Activated T-helper 17 cell treated with anti-CD3 and anti-CD28 coated beads, Interleukin-2, amount 50 U/mL, for 72 hours (primary cell): Measurements from ENCODE around the gene LRRTM3. TPM values are rescaled to one million over a fixed set of nuclear protein-coding genes. Genes with fewer than 3 reads are reported as not detected.

Experiments
- ATAC-seq: fragments of 150-1000 bp; cut with Tn5 transposase; replicated peaks from 2 replicates; pipeline ENCODE4 v1.10.0; 2021; ENCODE audit warnings: mild to moderate bottlenecking, moderate library complexity
- H3K27ac Mint-ChIP-seq: one replicate; pipeline ENCODE4 v1.8.0; 2022; ENCODE audit warnings: mixed read lengths
- H3K27me3 Mint-ChIP-seq: one replicate; pipeline ENCODE4 v1.8.0; 2022; ENCODE audit warnings: mixed read lengths
- H3K36me3 Mint-ChIP-seq: one replicate; pipeline ENCODE4 v1.8.0; 2022; ENCODE audit warnings: low read depth, mild to moderate bottlenecking, mixed read lengths
- H3K4me1 Mint-ChIP-seq: one replicate; pipeline ENCODE4 v1.8.0; 2022; ENCODE audit warnings: mixed read lengths
- H3K4me3 Mint-ChIP-seq: one replicate; pipeline ENCODE4 v1.8.0; 2022; ENCODE audit warnings: mild to moderate bottlenecking, mixed read lengths
- H3K9me3 Mint-ChIP-seq: one replicate; pipeline ENCODE4 v1.8.0; 2022; ENCODE audit warnings: mixed read lengths
- total RNA-seq, 2 donors: library from RNA; stranded (reverse); gene quantifications; one replicate each; pipeline ENCODE4 v1.2.3, GENCODE V29; 2022

The LRRTM3 gene
- total RNA-seq, 2 donors from 2014 or later, result 0.17 TPM; not detected in 1

DNA sequence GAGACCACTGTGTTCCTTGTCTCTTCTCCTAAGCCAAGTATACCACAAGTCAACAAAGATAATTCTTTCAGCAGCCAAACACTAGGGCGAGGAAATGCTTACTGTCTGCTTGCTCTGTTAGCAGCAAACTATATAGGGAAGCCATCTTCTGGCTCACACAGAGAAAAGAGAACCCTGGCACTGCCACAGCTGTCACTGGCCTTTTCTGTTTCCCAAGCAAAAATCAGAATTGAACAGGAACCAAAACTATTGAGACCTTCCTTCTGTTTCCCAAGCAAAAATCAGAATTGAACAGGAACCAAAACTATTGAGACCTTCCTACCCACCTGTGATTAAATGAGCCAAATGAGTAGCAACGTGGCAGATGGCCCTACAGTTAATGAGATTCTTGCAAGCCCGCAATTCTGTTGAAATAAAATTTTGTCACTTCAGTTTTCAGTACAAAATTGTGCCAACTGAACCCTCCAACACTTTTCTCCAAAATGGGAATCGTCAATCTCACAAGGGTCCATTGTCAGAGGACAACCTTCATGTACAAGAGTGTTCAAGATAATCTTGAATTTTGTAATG lies 54.5 kb downstream of the LRRTM3 start:
- Mint-ChIP-seq H3K27ac (no peak overlapping the region), H3K27me3 (peaks cover 4% of the 10 kb centered on the region), H3K4me1 (no peaks in the 10 kb centered on the region), H3K4me3 (no peak overlapping the region), H3K9me3 (no peaks in the 10 kb centered on the region), H3K36me3 (no peaks in the 10 kb centered on the region)
- ATAC-seq, result no peak

DNA sequence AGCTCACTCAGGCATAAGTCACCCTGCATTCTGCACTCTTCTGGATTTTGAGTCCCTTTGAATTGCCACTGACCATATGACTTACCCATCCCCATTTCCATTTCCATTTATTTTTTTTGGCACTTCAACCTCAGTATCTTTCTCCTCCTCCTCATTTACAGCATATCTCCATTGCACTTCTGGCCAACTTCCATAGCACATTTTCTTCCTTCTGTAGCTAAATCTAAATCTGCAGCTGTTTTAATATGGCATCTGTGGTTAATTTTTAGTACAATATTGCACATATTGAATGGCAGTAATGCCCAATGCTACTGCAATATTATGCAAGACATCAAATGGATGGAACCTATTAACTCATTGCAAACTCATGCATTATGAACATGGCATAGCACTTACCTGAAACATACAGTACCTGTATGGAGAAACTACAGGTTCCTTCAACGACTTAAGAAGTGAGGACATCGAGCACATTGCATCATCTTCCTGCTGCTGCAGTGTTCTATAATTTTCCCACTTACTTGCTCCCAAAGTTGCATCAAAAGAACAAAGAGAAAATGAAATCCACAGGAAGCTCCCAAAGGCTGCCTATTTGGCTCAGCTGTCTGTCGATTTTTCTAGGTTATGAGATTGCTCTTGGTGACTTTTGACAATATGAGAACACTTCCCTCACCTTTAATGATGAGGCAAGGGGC lies 55.7 kb downstream of the LRRTM3 start:
- Mint-ChIP-seq H3K4me1 (no peaks in the 10 kb centered on the region), H3K36me3 (no peaks in the 10 kb centered on the region), H3K27me3 (peaks cover 4% of the 10 kb centered on the region), H3K9me3 (no peaks in the 10 kb centered on the region), H3K27ac (no peak overlapping the region), H3K4me3 (no peak overlapping the region)
- ATAC-seq, result no peak

GRCh38 chr10:66982053-66982420 lies 56.2 kb downstream of the LRRTM3 start:
- H3K27ac Mint-ChIP-seq, result no peak overlapping the region
- H3K4me3 Mint-ChIP-seq, result no peak overlapping the region
- ATAC-seq, result no peak
- H3K4me1 Mint-ChIP-seq, result no peaks in the 10 kb centered on the region
- H3K9me3 Mint-ChIP-seq, result peaks cover 5% of the 10 kb centered on the region
- peaks cover 4% of the 10 kb centered on the region for H3K27me3 Mint-ChIP-seq
- no peaks in the 10 kb centered on the region for H3K36me3 Mint-ChIP-seq

- Mint-ChIP-seq H3K9me3 (peaks cover 5% of the 10 kb centered on the region), H3K4me3 (no peak overlapping the region), H3K27me3 (peaks cover 4% of the 10 kb centered on the region), H3K27ac (no peak overlapping the region), H3K36me3 (no peaks in the 10 kb centered on the region), H3K4me1 (no peaks in the 10 kb centered on the region)
- ATAC-seq, result no peak
Measured at GRCh38 chr10:66982792-66983474, 57.1 kb downstream of the LRRTM3 start.

- Mint-ChIP-seq H3K36me3 (no peaks in the 10 kb centered on the region), H3K27ac (no peak overlapping the region), H3K4me1 (no peaks in the 10 kb centered on the region), H3K9me3 (peaks cover 5% of the 10 kb centered on the region), H3K4me3 (no peak overlapping the region), H3K27me3 (peaks cover 4% of the 10 kb centered on the region)
- no peak for ATAC-seq
Measured at GRCh38 chr10:66983475-66983818, 57.6 kb downstream of the LRRTM3 start.

- Mint-ChIP-seq H3K4me1 (no peaks in the 10 kb centered on the region), H3K27me3 (no peaks in the 10 kb centered on the region), H3K27ac (no peak overlapping the region), H3K9me3 (peaks cover 5% of the 10 kb centered on the region), H3K36me3 (no peaks in the 10 kb centered on the region), H3K4me3 (no peak overlapping the region)
- ATAC-seq, result peak; percentile 42
Measured at GRCh38 chr10:66990143-66990830, 64.5 kb downstream of the LRRTM3 start.

DNA sequence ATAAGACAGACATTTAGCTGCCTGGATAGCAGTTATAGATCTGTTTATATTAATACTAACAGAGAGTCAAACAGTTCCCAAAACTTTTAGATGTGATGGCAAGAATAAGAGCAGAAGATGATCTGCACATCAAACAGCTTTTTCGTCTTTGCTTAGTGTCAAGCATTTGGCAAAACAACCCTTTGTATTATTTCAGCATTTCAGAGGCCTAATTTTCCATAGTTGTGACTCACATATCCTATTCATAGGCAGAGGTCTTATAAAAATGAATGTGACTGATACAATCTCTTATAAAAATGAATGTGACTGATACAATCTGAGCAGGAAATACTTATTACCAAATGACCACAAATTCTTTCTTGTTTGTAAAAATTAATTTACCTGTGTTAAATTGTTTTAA lies 71.2 kb downstream of the LRRTM3 start:
- H3K36me3 Mint-ChIP-seq, result no peaks in the 10 kb centered on the region
- H3K27me3 Mint-ChIP-seq, result no peaks in the 10 kb centered on the region
- H3K9me3 Mint-ChIP-seq, result no peaks in the 10 kb centered on the region
- H3K4me1 Mint-ChIP-seq, result no peaks in the 10 kb centered on the region
- no peak for ATAC-seq
- no peak overlapping the region for H3K27ac Mint-ChIP-seq
- no peak overlapping the region for H3K4me3 Mint-ChIP-seq

GRCh38 chr10:66999762-67000545 lies 74.1 kb downstream of the LRRTM3 start:
- Mint-ChIP-seq H3K27me3 (no peaks in the 10 kb centered on the region), H3K4me3 (no peak overlapping the region), H3K27ac (no peak overlapping the region), H3K36me3 (no peaks in the 10 kb centered on the region), H3K4me1 (no peaks in the 10 kb centered on the region), H3K9me3 (no peaks in the 10 kb centered on the region)
- no peak for ATAC-seq

GRCh38 chr10:67004690-67005089 lies 78.9 kb downstream of the LRRTM3 start:
- no peak for ATAC-seq
- Mint-ChIP-seq H3K4me1 (no peaks in the 10 kb centered on the region), H3K36me3 (no peaks in the 10 kb centered on the region), H3K27ac (no peak overlapping the region), H3K4me3 (no peak overlapping the region), H3K9me3 (no peaks in the 10 kb centered on the region), H3K27me3 (peaks cover 1% of the 10 kb centered on the region)

- Mint-ChIP-seq H3K4me1 (no peaks in the 10 kb centered on the region), H3K36me3 (no peaks in the 10 kb centered on the region), H3K9me3 (no peaks in the 10 kb centered on the region), H3K27ac (no peak overlapping the region), H3K4me3 (no peak overlapping the region), H3K27me3 (peaks cover 6% of the 10 kb centered on the region)
- ATAC-seq, result no peak
Measured at GRCh38 chr10:67005981-67006380, 80.1 kb downstream of the LRRTM3 start.

DNA sequence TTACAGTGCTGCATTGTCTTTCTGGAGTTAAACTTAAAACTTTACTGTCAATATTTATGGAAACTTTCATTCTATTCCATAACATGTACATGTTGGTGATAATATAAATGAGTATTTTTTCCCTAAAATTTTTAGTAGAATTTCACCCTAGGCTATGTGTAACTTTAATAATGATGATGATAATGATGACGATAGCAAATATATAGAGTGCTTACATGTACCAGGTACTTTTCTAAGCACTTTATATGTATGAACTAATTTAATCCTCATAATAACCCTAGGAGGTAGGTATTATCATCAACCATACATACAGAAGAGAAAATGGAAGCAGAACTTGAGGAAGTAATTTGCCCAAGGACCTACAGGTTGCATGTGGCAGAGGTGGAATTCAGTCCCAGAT lies 85.6 kb downstream of the LRRTM3 start:
- H3K27ac Mint-ChIP-seq, result no peak overlapping the region
- H3K27me3 Mint-ChIP-seq, result peaks cover 6% of the 10 kb centered on the region
- ATAC-seq, result no peak
- no peaks in the 10 kb centered on the region for H3K36me3 Mint-ChIP-seq
- H3K4me3 Mint-ChIP-seq, result no peak overlapping the region
- no peaks in the 10 kb centered on the region for H3K9me3 Mint-ChIP-seq
- H3K4me1 Mint-ChIP-seq, result peaks cover 7% of the 10 kb centered on the region

DNA sequence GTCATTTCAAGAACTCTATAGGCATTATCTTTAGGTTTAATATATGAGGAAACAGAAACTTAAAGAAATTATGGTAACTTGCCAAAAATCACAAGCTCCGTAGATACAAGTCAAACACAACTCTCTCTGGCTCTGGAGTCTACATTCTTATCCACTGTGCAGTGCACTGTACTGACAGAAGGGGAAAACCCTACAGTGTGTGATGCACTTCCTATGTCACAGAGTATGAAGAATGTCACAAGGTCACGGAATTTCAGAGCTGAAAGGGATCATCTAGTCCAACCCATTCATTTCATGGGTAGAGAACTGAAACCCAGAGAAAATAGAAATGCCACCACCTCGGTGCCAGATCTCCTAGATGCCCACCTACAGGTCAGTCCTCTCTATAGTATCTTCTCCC lies 86.1 kb downstream of the LRRTM3 start:
- H3K4me3 Mint-ChIP-seq, result no peak overlapping the region
- H3K9me3 Mint-ChIP-seq, result no peaks in the 10 kb centered on the region
- peaks cover 7% of the 10 kb centered on the region for H3K4me1 Mint-ChIP-seq
- H3K27ac Mint-ChIP-seq, result no peak overlapping the region
- ATAC-seq, result peak; percentile 35
- peaks cover 6% of the 10 kb centered on the region for H3K27me3 Mint-ChIP-seq
- H3K36me3 Mint-ChIP-seq, result no peaks in the 10 kb centered on the region

GRCh38 chr10:67015225-67015624 lies 89.4 kb downstream of the LRRTM3 start:
- Mint-ChIP-seq H3K9me3 (no peaks in the 10 kb centered on the region), H3K27ac (no peak overlapping the region)
- peak; percentile 79 for ATAC-seq

GRCh38 chr10:67017218-67017617 lies 91.4 kb downstream of the LRRTM3 start:
- ATAC-seq, result peak; percentile 82
- Mint-ChIP-seq H3K4me3 (no peak overlapping the region), H3K27ac (no peak overlapping the region), H3K27me3 (no peaks in the 10 kb centered on the region), H3K36me3 (no peaks in the 10 kb centered on the region), H3K9me3 (peaks cover 6% of the 10 kb centered on the region), H3K4me1 (peaks cover 7% of the 10 kb centered on the region)

More at GRCh38 chr10:67015225-67015624, 89.4 kb downstream of the LRRTM3 start:
- Mint-ChIP-seq H3K36me3 (no peaks in the 10 kb centered on the region), H3K4me3 (no peak overlapping the region), H3K4me1 (peaks cover 7% of the 10 kb centered on the region), H3K27me3 (peaks cover 3% of the 10 kb centered on the region)
